22Rv1 (cell line): Measurements from ENCODE around the gene KIAA0232.

Source experiments
- CTCF ChIP-seq: fragments of 450-650 bp; IDR thresholded peaks from 2 replicates; pipeline ENCODE4 v1.5.1; 2017; ENCODE audit warnings: mild to moderate bottlenecking
- ZFX ChIP-seq: fragments of 450-650 bp; IDR thresholded peaks from 2 replicates; pipeline ENCODE4 v1.6.1; 2017; ENCODE audit warnings: antibody characterized with exemption, borderline replicate concordance

GRCh38 chr4:6808259-6808658 lies 25.7 kb downstream of the KIAA0232 start:
- TF ChIP-seq CTCF = no peak
- no peak for TF ChIP-seq ZFX
